Activated CD8-positive, alpha-beta T cell treated with anti-CD3 and anti-CD28 coated beads for 36 hours (primary cell): ENCODE results near the gene CNTNAP2. TPM values are rescaled to one million over a fixed set of nuclear protein-coding genes. Genes with fewer than 3 reads are reported as not detected.

Experiments used
- ATAC-seq: fragments of 200-7000 bp; cut with Tn5 transposase; one replicate; pipeline ENCODE4 v1.10.0; 2021; ENCODE audit warnings: mild to moderate bottlenecking, moderate library complexity
- CTCF ChIA-PET: fragments of 350-600 bp; sonication (Branson Sonifier 250); formaldehyde crosslinking; loops from one replicate; lab custom pipeline; 2021; ENCODE audit warnings: antibody characterized with exemption; lab: Charles Lee
- POLR2A ChIA-PET: fragments of 350-600 bp; sonication (Branson Sonifier 250); formaldehyde crosslinking; loops from one replicate; lab custom pipeline; 2021; ENCODE audit warnings: antibody characterized with exemption; lab: Charles Lee
- DNase-seq: peaks from one replicate; pipeline ENCODE4 v3.0.0-alpha.2; 2020
- H3K27ac Mint-ChIP-seq: one replicate; pipeline ENCODE4 v1.8.0; 2021; ENCODE audit warnings: mild to moderate bottlenecking, mixed read lengths
- H3K27me3 Mint-ChIP-seq: one replicate; pipeline ENCODE4 v1.8.0; 2021; ENCODE audit warnings: mixed read lengths
- H3K36me3 Mint-ChIP-seq: one replicate; pipeline ENCODE4 v1.8.0; 2021; ENCODE audit warnings: low read depth, mixed read lengths
- H3K4me1 Mint-ChIP-seq: one replicate; pipeline ENCODE4 v1.8.0; 2021; ENCODE audit warnings: low read depth, mixed read lengths
- H3K4me3 Mint-ChIP-seq: one replicate; pipeline ENCODE4 v1.8.0; 2021; ENCODE audit warnings: mild to moderate bottlenecking, moderate library complexity, mixed read lengths
- H3K9me3 Mint-ChIP-seq: one replicate; pipeline ENCODE4 v1.8.0; 2021; ENCODE audit warnings: mixed read lengths
- intact Hi-C: fragments of 100-400 bp; cut with micrococcal nuclease; formaldehyde crosslinking; loops from one replicate; pipeline ENCODE4 v1.10.0; 2022
- total RNA-seq, 2 experiments: library from RNA; stranded (reverse); gene quantifications; one replicate each; pipeline ENCODE4 v1.2.3, GENCODE V29; 2021
- TF ChIP-seq, protein P1 (sequence below): fragments of 200-600 bp; IDR thresholded peaks from one replicate; pipeline ENCODE4 v1.8.0; 2022; ENCODE audit warnings: antibody characterized with exemption, mild to moderate bottlenecking

CNTNAP2 gene
- total RNA-seq, 2 experiments from 2014 or later: not detected

DNA sequence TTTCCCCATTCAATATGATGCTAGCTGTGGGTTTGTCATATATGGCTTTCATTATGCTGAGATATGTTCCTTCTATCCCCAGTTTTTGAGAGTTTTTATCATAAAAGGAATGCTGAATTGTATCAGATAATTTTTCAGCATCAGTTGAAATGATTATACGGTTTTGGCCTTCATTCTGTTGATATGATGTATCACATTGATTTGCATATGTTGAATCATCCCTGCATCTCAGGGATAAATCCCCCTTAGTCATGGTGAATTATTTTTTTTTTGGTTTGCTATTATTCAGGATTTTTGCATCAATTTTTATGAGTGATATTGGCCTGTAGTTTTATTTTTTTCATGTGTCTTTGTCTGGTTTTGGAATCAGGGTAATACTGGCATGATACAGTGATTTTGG, 1321.6 kb downstream of the CNTNAP2 start:
- H3K9me3 Mint-ChIP-seq: peaks cover 29% of the 10 kb centered on the region
- no peak for DNase-seq
- H3K27me3 Mint-ChIP-seq: no peaks in the 10 kb centered on the region
- TF ChIP-seq, protein P1, sequence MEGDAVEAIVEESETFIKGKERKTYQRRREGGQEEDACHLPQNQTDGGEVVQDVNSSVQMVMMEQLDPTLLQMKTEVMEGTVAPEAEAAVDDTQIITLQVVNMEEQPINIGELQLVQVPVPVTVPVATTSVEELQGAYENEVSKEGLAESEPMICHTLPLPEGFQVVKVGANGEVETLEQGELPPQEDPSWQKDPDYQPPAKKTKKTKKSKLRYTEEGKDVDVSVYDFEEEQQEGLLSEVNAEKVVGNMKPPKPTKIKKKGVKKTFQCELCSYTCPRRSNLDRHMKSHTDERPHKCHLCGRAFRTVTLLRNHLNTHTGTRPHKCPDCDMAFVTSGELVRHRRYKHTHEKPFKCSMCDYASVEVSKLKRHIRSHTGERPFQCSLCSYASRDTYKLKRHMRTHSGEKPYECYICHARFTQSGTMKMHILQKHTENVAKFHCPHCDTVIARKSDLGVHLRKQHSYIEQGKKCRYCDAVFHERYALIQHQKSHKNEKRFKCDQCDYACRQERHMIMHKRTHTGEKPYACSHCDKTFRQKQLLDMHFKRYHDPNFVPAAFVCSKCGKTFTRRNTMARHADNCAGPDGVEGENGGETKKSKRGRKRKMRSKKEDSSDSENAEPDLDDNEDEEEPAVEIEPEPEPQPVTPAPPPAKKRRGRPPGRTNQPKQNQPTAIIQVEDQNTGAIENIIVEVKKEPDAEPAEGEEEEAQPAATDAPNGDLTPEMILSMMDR: no peak
- H3K4me1 Mint-ChIP-seq: no peaks in the 10 kb centered on the region
- ChIA-PET POLR2A (no interaction called here), CTCF (no interaction called here)
- intact Hi-C loops: no loop called here
- ATAC-seq: no peak
- no peak overlapping the region for H3K4me3 Mint-ChIP-seq
- H3K36me3 Mint-ChIP-seq: no peaks in the 10 kb centered on the region
- no peak overlapping the region for H3K27ac Mint-ChIP-seq

DNA sequence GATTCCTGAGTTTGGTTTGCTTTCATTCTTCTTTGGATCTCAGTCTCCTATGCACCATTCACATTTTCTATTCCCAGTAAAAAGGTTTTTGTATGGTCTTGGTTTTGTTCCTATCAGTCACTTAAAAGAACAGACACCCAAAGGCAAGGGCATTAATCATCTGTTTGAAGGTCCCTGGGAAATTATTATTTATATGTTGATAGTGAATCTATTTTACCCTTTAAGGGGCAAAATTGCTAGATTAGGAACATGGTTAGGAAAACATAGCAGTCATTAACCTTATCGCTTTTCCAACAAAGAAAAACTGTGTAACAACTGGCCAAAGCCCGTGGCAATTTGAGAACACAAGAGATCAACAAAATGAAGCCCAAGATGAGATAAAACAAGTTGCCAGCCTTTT, 1327.3 kb downstream of the CNTNAP2 start:
- Mint-ChIP-seq H3K27me3 (no peaks in the 10 kb centered on the region), H3K4me3 (no peak overlapping the region), H3K27ac (no peak overlapping the region), H3K36me3 (no peaks in the 10 kb centered on the region), H3K9me3 (peaks cover 22% of the 10 kb centered on the region), H3K4me1 (no peaks in the 10 kb centered on the region)
- ChIA-PET POLR2A (no interaction called here), CTCF (no interaction called here)
- DNase-seq (no peak), ATAC-seq (no peak)
- TF ChIP-seq, protein P1: no peak
- intact Hi-C loops: no loop called here

DNA sequence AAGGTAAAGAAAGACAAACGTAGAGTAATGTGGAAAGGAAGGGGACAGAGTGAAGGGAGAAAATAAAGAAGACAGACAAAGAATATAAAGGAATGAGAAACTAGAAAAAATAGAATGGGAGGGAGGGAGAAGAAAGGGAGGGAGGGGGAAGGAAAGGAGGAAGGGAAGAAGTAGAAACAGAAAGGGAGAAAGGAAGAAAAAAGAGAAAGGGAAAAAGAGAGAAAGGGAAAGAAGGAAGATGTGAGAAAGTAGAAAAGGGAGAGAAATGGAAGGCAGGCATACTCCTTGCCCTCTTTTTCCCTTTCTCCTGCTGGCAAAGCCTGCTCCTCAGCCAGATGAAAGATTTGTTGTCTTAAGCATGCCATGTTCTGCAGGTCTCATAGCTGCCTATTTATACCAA, 1336.2 kb downstream of the CNTNAP2 start:
- no peak for ATAC-seq
- no peak for DNase-seq
- Mint-ChIP-seq H3K4me1 (no peaks in the 10 kb centered on the region), H3K36me3 (no peaks in the 10 kb centered on the region), H3K4me3 (no peak overlapping the region), H3K27me3 (no peaks in the 10 kb centered on the region), H3K9me3 (peaks cover 5% of the 10 kb centered on the region), H3K27ac (no peak overlapping the region)
- ChIA-PET POLR2A (no interaction called here), CTCF (no interaction called here)
- intact Hi-C loops: no loop called here
- TF ChIP-seq, protein P1: no peak

DNA sequence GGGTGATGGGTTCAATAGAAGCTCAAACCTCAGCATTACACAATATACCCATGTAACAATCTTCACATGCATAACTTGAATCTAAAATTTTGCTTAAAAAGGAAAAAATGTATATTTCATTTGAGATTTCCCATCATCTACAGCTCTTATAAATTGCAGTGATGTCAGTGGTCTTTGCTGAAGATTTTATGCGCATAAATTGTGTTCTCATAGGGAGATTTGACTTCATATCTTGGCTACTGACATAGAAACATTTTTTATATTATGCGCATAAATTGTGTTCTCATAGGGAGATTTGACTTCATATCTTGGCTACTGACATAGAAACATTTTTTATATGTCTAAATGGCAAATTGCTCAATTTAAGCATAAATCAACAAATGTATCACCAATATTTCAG, 1348.6 kb downstream of the CNTNAP2 start:
- TF ChIP-seq, protein P1: no peak
- no peak overlapping the region for H3K4me3 Mint-ChIP-seq
- H3K27me3 Mint-ChIP-seq: no peaks in the 10 kb centered on the region
- no peak for DNase-seq
- H3K4me1 Mint-ChIP-seq: no peaks in the 10 kb centered on the region
- H3K27ac Mint-ChIP-seq: no peak overlapping the region
- intact Hi-C loops: no loop called here
- POLR2A ChIA-PET: no interaction called here
- no peaks in the 10 kb centered on the region for H3K36me3 Mint-ChIP-seq
- peaks cover 12% of the 10 kb centered on the region for H3K9me3 Mint-ChIP-seq
- no peak for ATAC-seq
- CTCF ChIA-PET: no interaction called here

DNA sequence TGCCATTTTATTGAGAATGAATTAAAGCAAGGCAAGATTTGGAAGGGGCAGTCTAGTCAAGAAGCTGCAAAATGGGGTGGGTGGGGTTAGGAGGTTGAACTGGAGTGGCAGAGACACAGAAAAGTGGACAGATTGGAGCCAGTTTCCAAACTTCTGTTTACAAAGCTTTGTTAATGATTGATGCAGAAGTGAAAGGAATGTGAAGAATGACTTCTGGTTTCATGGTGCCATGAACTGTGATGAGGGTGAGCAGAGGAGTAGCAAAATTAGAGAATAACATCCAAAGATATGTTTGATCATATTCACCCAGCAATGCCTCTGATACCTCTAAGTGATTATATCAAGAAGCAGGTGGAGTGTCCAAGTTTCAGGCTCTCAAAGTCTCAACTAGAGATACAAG, 1356.0 kb downstream of the CNTNAP2 start:
- POLR2A ChIA-PET: no interaction called here
- Mint-ChIP-seq H3K9me3 (peaks cover 7% of the 10 kb centered on the region), H3K4me3 (no peak overlapping the region), H3K4me1 (no peaks in the 10 kb centered on the region), H3K36me3 (no peaks in the 10 kb centered on the region), H3K27me3 (no peaks in the 10 kb centered on the region), H3K27ac (no peak overlapping the region)
- no peak for ATAC-seq
- CTCF ChIA-PET: no interaction called here
- no peak for DNase-seq
- TF ChIP-seq, protein P1: no peak
- intact Hi-C loops: no loop called here
